Measurements from ENCODE around the gene CACNA2D3.

- TF ChIP-seq, protein P1, sequence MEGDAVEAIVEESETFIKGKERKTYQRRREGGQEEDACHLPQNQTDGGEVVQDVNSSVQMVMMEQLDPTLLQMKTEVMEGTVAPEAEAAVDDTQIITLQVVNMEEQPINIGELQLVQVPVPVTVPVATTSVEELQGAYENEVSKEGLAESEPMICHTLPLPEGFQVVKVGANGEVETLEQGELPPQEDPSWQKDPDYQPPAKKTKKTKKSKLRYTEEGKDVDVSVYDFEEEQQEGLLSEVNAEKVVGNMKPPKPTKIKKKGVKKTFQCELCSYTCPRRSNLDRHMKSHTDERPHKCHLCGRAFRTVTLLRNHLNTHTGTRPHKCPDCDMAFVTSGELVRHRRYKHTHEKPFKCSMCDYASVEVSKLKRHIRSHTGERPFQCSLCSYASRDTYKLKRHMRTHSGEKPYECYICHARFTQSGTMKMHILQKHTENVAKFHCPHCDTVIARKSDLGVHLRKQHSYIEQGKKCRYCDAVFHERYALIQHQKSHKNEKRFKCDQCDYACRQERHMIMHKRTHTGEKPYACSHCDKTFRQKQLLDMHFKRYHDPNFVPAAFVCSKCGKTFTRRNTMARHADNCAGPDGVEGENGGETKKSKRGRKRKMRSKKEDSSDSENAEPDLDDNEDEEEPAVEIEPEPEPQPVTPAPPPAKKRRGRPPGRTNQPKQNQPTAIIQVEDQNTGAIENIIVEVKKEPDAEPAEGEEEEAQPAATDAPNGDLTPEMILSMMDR (IDR thresholded peaks at IDR 0.05), result no peak
- TF ChIP-seq EZH2phosphoT487 (IDR thresholded peaks at IDR 0.05), result no peak
These were observed 713.3 kb downstream of the CACNA2D3 start for GRCh38 chr3:54835701-54836100.
